Heart left ventricle (tissue), 16 donors: ENCODE measurements around the gene PHACTR3. TPM values are rescaled to one million over a fixed set of nuclear protein-coding genes. Genes with fewer than 3 reads are reported as not detected.
A peak's percentile ranks its signal among the peaks of the same experiment; 100 is the strongest.

Experiments used
- ATAC-seq, 4 donors: fragments of 200-7000 bp; cut with Tn5 transposase; one replicate each; pipeline ENCODE4 v1.9.1; 2020 to 2022; ENCODE audit warnings: moderate library complexity in 4 of 4, mild to moderate bottlenecking in 3 of 4, moderate number of reproducible peaks in 1 of 4
- DNase-seq, 5 donors: peaks; one replicate each; pipeline ENCODE4 v3.0.0-alpha.2; 2020
- H3K27ac ChIP-seq, 12 donors: fragments of 200-600 bp; sonication (generic) in 4 of 12; one replicate each; pipeline versions ENCODE4 v1.5.0 to v1.8.0; 2016 to 2022; ENCODE audit warnings: mild to moderate bottlenecking in 2 of 12
- H3K27me3 ChIP-seq, 9 donors: fragments of 200-600 bp; sonication (generic) in 2 of 9; one replicate each; pipeline versions ENCODE4 v1.5.1 to v1.8.0; 2016 to 2022; ENCODE audit warnings: mild to moderate bottlenecking in 3 of 9
- H3K36me3 ChIP-seq, 9 donors: fragments of 200-600 bp; sonication (generic) in 2 of 9; one replicate each; pipeline versions ENCODE4 v1.5.0 to v1.8.0; 2018 to 2022; ENCODE audit warnings: mild to moderate bottlenecking in 2 of 9
- H3K4me1 ChIP-seq, 12 donors: fragments of 200-600 bp; sonication (generic) in 4 of 12; one replicate each; pipeline versions ENCODE4 v1.5.0 to v1.8.0; 2016 to 2022; ENCODE audit warnings: mild to moderate bottlenecking in 3 of 12
- H3K4me3 ChIP-seq, 12 donors: fragments of 200-600 bp; sonication (generic) in 4 of 12; one replicate each; pipeline versions ENCODE4 v1.5.0 to v1.8.0; 2017 to 2022; ENCODE audit warnings: mild to moderate bottlenecking in 9 of 12, moderate library complexity in 4 of 12
- H3K9me3 ChIP-seq, 12 donors: fragments of 200-600 bp; sonication (generic) in 4 of 12; one replicate each; pipeline versions ENCODE4 v1.5.0 to v1.8.0; 2016 to 2022; ENCODE audit warnings: mild to moderate bottlenecking in 1 of 12
- POLR2A ChIP-seq, 2 donors: fragments of 450-650 bp; IDR thresholded peaks; one replicate each; pipeline ENCODE4 v1.6.1; 2017; ENCODE audit warnings: antibody characterized with exemption in 2 of 2, mild to moderate bottlenecking in 2 of 2, moderate library complexity in 2 of 2
- WGBS, 4 donors: extraction: QIAGEN DNeasy Blood & Tissue Kit in 2 of 4; methylation state at CpG; one replicate each; pipeline versions ENCODE4 v1.1.5 to v1.1.7; 2013 to 2018; 5-methylcytosine and 5-hydroxymethylcytosine counted together
- intact Hi-C, 10 donors: fragments of 100-400 bp; cut with DNase I; formaldehyde crosslinking; loops; one replicate each; pipeline versions ENCODE4 v1.11.1 to v1.14.2; 2022
- polyA plus RNA-seq, 2 donors: library from polyadenylated mRNA; stranded (reverse); fragments of 200-250 nt; gene quantifications; one replicate each; pipeline ENCODE4 v1.2.3, GENCODE V29; 2013
- total RNA-seq, 9 donors: library from RNA; depleted of rRNA in 2 of 9; stranded (reverse); fragments of >200 nt in 2 of 9; fragmentation: NEBNext Ultra II Directional in 3 of 9; extraction: Animal tissue kit (Norgen Biotek cat#: 25700) in 3 of 9; gene quantifications; one replicate each; pipeline versions ENCODE4 v1.1.0 to v1.2.4, GENCODE V29; 2016 to 2023
- TF ChIP-seq, protein P1 (sequence below), 12 donors: fragments of 200-600 bp; sonication (generic) in 4 of 12; IDR thresholded peaks; one replicate each; pipeline versions ENCODE4 v1.5.0 to v1.8.0; 2018 to 2022; ENCODE audit warnings: antibody characterized with exemption in 12 of 12, mild to moderate bottlenecking in 5 of 12
- donor health status: ischemic (EF 13 %, LVEDD 7.1; RV severe dilation, severe dysfunction).
- donor health status: healthy with polysubstance abuse.
- donor health status: DM: no; HTN: yes; CAD: no.
- donor health status: DM: no; HTN: no; CAD: no.
- donor health status: ischemic (EF 25% LVEDD 6.9; RV normal size, moderate dysfunction).
- donor health status: ischemic (EF 25% LVEDD 5.7; RV mildly dilated, moderate dysfunction).
- donor health status: healthy.
- donor health status: DM: yes; HTN: yes; CAD: no.
- donor health status: ischemic (EF 35%, LVEDD 5.7; RV mildly dilated, moderate dysfunction).
- donor health status: nonischemic (EF 11% LVEDD 7.7; RV severe dilation, severe dysfunction).
- donor health status: DM: yes; HTN: yes; CAD: no.
- donor health status: PGD.
- donor health status: ischemic (EF 29% LVEDD 5.4; RV normal size, mild dysfunction).
- donor health status: nonischemic (EF 23%, LVEDD 6.1; RV moderate dilation, normal function).

PHACTR3 gene
- total and polyA plus RNA-seq, 11 donors, result 0.19 to 14.6 (median 3.5) TPM

DNA sequence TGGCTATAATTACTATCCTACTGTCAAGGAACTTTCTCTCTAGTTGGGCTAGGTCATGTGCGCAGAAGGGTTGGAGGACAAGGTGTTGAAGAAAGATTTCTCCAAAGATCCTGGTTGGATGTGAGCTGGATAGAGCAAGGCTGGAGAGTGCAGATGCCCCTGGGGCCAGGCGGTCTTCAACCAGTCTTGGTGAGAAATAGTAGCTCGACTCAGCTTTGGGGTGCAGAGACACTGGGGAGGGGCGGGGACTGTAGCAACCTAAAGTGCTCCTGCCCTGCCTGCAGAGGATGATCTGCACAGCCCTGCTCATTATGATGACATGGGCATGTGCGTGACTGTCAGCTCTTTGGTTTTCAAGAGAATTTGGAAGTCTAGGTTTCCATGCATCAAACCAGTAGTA, 35.9 kb downstream of the PHACTR3 start:
- intact Hi-C loops, result no loop called here
- peaks cover 0 to 16% (median 0%) of the 10 kb centered on the region in 12 donors for H3K4me1 ChIP-seq
- no peak for ATAC-seq

GRCh38 chr20:59643615-59644061, 39.3 kb downstream of the PHACTR3 start:
- TF ChIP-seq POLR2A (IDR thresholded peaks at IDR 0.05), result no peak
- TF ChIP-seq, protein P1, sequence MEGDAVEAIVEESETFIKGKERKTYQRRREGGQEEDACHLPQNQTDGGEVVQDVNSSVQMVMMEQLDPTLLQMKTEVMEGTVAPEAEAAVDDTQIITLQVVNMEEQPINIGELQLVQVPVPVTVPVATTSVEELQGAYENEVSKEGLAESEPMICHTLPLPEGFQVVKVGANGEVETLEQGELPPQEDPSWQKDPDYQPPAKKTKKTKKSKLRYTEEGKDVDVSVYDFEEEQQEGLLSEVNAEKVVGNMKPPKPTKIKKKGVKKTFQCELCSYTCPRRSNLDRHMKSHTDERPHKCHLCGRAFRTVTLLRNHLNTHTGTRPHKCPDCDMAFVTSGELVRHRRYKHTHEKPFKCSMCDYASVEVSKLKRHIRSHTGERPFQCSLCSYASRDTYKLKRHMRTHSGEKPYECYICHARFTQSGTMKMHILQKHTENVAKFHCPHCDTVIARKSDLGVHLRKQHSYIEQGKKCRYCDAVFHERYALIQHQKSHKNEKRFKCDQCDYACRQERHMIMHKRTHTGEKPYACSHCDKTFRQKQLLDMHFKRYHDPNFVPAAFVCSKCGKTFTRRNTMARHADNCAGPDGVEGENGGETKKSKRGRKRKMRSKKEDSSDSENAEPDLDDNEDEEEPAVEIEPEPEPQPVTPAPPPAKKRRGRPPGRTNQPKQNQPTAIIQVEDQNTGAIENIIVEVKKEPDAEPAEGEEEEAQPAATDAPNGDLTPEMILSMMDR (IDR thresholded peaks at IDR 0.05), result no peak
- no peak for DNase-seq
- no peak overlapping the region for H3K27ac ChIP-seq

More for the DNA sequence above, 35.9 kb downstream of the PHACTR3 start:
- Histone ChIP-seq H3K4me3 (no peak overlapping the region), H3K9me3 (no peaks in the 10 kb centered on the region), H3K36me3 (no peaks in the 10 kb centered on the region), H3K27me3 (no peaks in the 10 kb centered on the region), H3K27ac (no peak overlapping the region)
- 79 to 90% (median 85%) methylated on average over 5 of the region's 5 CpGs for WGBS, 4 donors
- no peak for DNase-seq
- TF ChIP-seq, protein P1 (IDR thresholded peaks at IDR 0.05), result no peak
- TF ChIP-seq POLR2A (IDR thresholded peaks at IDR 0.05), result no peak

GRCh38 chr20:59644371-59644939, 40.1 kb downstream of the PHACTR3 start:
- ATAC-seq, result no peak
- H3K4me1 ChIP-seq, result peaks cover 0 to 8% (median 0%) of the 10 kb centered on the region in 12 donors
- no peaks in the 10 kb centered on the region for H3K9me3 ChIP-seq
- no peaks in the 10 kb centered on the region for H3K36me3 ChIP-seq
- TF ChIP-seq, protein P1 (IDR thresholded peaks at IDR 0.05), result no peak
- no peak for TF ChIP-seq POLR2A (IDR thresholded peaks at IDR 0.05)
- no peak overlapping the region for H3K27ac ChIP-seq
- 90 to 93% (median 92%) methylated on average over 10 of the region's 10 CpGs for WGBS, 4 donors
- H3K27me3 ChIP-seq, result peaks cover 0 to 12% (median 0%) of the 10 kb centered on the region in 9 donors
- intact Hi-C loops, result no loop called here
- no peak for DNase-seq
- no peak overlapping the region for H3K4me3 ChIP-seq

More at GRCh38 chr20:59643615-59644061, 39.3 kb downstream of the PHACTR3 start:
- intact Hi-C loops, result no loop called here
- 54 to 66% (median 59%) methylated on average over 10 to 12 of the region's 12 CpGs for WGBS, 4 donors
- Histone ChIP-seq H3K9me3 (no peaks in the 10 kb centered on the region), H3K27me3 (peaks cover 0 to 8% (median 0%) of the 10 kb centered on the region in 9 donors), H3K4me1 (peaks cover 0 to 8% (median 0%) of the 10 kb centered on the region in 12 donors), H3K36me3 (no peaks in the 10 kb centered on the region), H3K4me3 (peak overlapping the region in 1 of 12 donors; percentile 2)
- ATAC-seq, result peak in 1 of 4 donors; percentile 39

- intact Hi-C loops, result no loop called here
- H3K27ac ChIP-seq, result no peak overlapping the region
- H3K27me3 ChIP-seq, result peaks cover 0 to 12% (median 0%) of the 10 kb centered on the region in 9 donors
- no peaks in the 10 kb centered on the region for H3K9me3 ChIP-seq
- ATAC-seq, result no peak
- WGBS, 4 donors, result 71 to 89% (median 79%) methylated on average over 9 of the region's 9 CpGs
- H3K4me1 ChIP-seq, result peaks cover 0 to 8% (median 0%) of the 10 kb centered on the region in 12 donors
- TF ChIP-seq, protein P1 (IDR thresholded peaks at IDR 0.05), result no peak
- H3K36me3 ChIP-seq, result no peaks in the 10 kb centered on the region
- H3K4me3 ChIP-seq, result no peak overlapping the region
- DNase-seq, result no peak
These were observed 40.9 kb downstream of the PHACTR3 start for GRCh38 chr20:59645271-59645670.
